A549 (cell line): Measurements from ENCODE around the gene PCTP.

Experiments
- EP300 ChIP-seq, 2 experiments: fragments of >200 bp; sonication (Bioruptor Twin); formaldehyde crosslinking; IDR thresholded peaks; 2 replicates in 1 of 2; 3 replicates in 1 of 2; pipeline ENCODE4 v1.6.1; 2016 to 2017
- FOSL2 ChIP-seq, 2 experiments: fragments of 450-650 bp in 1 of 2; fragments of >200 bp in 1 of 2; sonication (Bioruptor Twin) in 1 of 2; formaldehyde crosslinking; IDR thresholded peaks; 2 replicates each; pipeline versions ENCODE4 v1.5.0 to v1.6.1; 2016 to 2020; ENCODE audit warnings: mild to moderate bottlenecking in 1 of 2, moderate library complexity in 1 of 2
- JUN ChIP-seq, 2 experiments: fragments of >200 bp; sonication (Bioruptor Twin); formaldehyde crosslinking; IDR thresholded peaks; 2 replicates in 1 of 2; 3 replicates in 1 of 2; pipeline ENCODE4 v1.6.1; 2016 to 2017
- MAFK ChIP-seq: fragments of 450-650 bp; IDR thresholded peaks from 2 replicates; pipeline ENCODE4 v1.6.1; 2014; ENCODE audit not compliant: partially characterized antibody
- MAX ChIP-seq: IDR thresholded peaks from 2 replicates; pipeline ENCODE4 v1.6.1; 2012
- MAZ ChIP-seq: fragments of 150-350 bp; IDR thresholded peaks from 2 replicates; pipeline ENCODE4 v1.6.1; 2014; ENCODE audit warnings: antibody characterized with exemption, low read depth, low read length, borderline replicate concordance
- POLR2A ChIP-seq: IDR thresholded peaks from 2 replicates; pipeline ENCODE4 v1.6.1; 2012; ENCODE audit warnings: mild to moderate bottlenecking, low read length
- RAD21 ChIP-seq, 2 experiments: fragments of >200 bp in 1 of 2; sonication (Bioruptor Twin) in 1 of 2; formaldehyde crosslinking in 1 of 2; IDR thresholded peaks in 1 of 2; conservative IDR thresholded peaks in 1 of 2; 2 replicates in 1 of 2; 3 replicates in 1 of 2; pipeline ENCODE4 v1.6.1; 2012 to 2018; ENCODE audit warnings: inconsistent platforms in 1 of 2
- TF ChIP-seq, protein P1 (sequence below): fragments of >200 bp; sonication (Bioruptor Twin); formaldehyde crosslinking; IDR thresholded peaks from 3 replicates; pipeline ENCODE4 v1.5.1; 2016

DNA sequence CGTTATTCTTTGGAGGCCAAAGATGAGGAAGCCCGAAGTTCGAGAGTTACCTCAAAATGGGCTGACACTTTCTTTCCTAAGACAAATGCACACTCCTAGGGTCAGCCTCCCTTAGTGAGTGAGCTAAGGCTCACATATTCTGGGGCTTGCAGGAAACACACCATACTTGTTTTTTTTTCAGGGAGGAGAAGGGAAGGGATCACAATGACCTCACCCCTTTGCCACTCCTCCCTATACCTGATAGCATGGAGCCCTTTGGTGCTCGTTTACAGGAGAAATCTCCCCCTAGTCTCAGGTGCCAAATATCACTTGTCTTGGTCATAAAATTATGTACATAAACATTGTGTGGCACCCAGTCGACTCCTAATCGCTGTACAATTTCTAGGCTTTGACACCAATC lies 23.6 kb upstream of the PCTP start:
- TF ChIP-seq, protein P1, sequence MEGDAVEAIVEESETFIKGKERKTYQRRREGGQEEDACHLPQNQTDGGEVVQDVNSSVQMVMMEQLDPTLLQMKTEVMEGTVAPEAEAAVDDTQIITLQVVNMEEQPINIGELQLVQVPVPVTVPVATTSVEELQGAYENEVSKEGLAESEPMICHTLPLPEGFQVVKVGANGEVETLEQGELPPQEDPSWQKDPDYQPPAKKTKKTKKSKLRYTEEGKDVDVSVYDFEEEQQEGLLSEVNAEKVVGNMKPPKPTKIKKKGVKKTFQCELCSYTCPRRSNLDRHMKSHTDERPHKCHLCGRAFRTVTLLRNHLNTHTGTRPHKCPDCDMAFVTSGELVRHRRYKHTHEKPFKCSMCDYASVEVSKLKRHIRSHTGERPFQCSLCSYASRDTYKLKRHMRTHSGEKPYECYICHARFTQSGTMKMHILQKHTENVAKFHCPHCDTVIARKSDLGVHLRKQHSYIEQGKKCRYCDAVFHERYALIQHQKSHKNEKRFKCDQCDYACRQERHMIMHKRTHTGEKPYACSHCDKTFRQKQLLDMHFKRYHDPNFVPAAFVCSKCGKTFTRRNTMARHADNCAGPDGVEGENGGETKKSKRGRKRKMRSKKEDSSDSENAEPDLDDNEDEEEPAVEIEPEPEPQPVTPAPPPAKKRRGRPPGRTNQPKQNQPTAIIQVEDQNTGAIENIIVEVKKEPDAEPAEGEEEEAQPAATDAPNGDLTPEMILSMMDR = no peak
- TF ChIP-seq MAZ (no peak), JUN (IDR thresholded peaks at IDR 0.05) (no peak), RAD21 (conservative IDR thresholded peaks at IDR 0.05 in 1 of 2, IDR thresholded peaks at IDR 0.05 in 1 of 2) (no peak), MAFK (no peak), MAX (no peak), EP300 (IDR thresholded peaks at IDR 0.05) (no peak), POLR2A (no peak), FOSL2 (IDR thresholded peaks at IDR 0.05) (no peak), FOSL2 (CRISPR knock-in tag; IDR thresholded peaks at IDR 0.05) (no peak)
